HG03575 (cell line): ENCODE data around the gene ACTN4.

Experiments used
- ATAC-seq: cut with Tn5 transposase; IDR thresholded peaks from one replicate; pipeline ENCODE4 v1.9.1; 2021; ENCODE audit not compliant: unreplicated experiment, insufficient number of reproducible peaks, low FRiP score; ENCODE audit errors: extremely low read depth

ACTN4 gene

DNA sequence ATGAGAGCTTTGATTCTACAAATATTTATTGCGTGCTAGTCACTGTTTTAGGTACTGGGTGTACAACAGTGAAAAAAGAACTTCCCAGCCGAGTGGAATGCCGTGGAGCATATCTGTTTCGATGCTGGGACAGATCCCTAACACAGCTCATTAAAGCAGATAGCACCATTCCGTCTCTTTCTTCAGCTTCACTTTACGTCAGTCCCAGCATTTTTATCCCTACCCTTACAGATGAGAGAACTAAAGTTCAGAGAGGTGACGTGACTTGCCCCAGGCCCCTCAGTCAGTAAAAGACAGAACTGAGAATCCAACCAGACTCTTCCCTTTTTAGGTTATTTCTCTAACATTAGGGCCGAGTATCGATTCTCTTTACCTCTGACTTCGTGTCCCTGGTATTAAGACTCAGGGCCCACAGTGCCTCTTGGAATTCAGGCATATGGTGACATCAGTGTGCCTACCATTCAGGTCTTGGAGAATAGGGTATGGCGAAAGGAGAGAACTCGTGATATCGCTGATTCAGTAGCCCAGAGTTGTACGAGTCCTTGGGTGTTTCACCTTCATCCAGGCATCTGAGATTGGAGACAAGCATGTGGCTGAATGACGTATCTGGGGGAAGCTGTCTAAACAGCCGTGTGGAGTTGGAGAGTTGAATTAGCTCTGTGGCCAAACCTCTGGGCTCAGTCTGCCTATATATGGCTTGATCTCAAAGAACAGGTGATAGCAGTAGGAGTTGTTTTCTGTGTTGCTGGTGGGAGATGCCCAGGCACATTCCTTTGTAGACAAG, 27.1 kb downstream of the ACTN4 start:
- ATAC-seq: no peak

DNA sequence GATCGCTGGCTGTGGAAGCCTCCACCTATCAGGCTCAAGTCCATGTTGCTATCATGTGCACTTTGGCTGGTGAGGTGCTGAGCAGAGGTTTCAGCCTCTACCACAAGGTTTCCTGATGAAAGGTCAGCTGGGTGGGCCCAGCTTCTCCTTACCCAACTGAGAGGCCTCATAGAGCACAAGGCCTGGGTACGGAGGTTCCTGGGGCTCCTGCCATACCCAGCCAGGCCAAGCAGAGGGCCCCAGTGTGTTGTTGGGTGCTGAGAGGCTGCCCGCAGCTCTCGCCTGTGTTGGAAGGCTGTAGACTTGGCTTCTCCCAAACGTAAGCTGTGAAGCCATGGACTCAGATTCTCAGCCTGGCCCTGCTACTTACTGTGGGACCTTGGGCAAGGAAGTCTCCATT, 28.2 kb downstream of the ACTN4 start:
- ATAC-seq: no peak

DNA sequence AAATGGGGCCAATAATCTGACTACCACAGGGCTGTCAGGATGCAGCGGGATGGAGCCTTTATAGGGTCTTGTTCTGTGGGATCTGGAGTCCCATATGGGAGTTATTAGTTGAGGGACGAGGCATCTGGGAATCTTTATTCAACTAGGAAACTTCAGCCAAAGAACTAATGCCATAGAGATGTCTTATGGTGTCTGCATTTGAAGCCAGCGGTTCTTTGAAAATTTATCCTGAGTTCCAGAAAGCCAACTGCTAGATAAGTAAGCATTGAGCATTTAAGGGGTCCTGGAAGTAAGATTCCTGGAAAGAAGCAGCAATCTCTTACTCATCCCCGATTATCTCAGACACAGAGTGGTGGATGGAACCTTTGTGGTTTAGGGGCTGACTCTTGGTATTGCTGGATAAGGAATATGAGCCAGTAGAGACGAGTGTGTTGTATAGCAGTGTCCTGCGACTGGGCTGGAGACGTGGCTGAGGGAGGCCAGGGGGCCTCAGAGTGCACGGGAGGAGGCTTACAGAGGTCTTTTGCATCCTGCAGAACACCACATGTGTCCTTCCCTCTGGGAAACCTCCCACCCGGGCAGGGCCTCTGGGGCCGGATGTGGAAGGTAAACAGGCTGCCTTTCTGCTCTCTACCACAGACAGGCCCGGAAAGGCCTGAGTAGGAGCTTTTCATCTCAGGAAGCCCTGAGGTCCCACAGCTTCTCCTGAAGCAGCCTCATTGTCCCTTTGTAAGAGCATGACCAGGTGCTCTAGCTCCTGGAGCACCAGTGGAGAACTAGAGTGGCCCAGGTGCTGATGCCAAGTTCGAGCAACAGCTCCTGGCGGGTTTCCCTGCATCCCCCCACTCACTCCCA, 28.8 kb downstream of the ACTN4 start:
- no peak for ATAC-seq

DNA sequence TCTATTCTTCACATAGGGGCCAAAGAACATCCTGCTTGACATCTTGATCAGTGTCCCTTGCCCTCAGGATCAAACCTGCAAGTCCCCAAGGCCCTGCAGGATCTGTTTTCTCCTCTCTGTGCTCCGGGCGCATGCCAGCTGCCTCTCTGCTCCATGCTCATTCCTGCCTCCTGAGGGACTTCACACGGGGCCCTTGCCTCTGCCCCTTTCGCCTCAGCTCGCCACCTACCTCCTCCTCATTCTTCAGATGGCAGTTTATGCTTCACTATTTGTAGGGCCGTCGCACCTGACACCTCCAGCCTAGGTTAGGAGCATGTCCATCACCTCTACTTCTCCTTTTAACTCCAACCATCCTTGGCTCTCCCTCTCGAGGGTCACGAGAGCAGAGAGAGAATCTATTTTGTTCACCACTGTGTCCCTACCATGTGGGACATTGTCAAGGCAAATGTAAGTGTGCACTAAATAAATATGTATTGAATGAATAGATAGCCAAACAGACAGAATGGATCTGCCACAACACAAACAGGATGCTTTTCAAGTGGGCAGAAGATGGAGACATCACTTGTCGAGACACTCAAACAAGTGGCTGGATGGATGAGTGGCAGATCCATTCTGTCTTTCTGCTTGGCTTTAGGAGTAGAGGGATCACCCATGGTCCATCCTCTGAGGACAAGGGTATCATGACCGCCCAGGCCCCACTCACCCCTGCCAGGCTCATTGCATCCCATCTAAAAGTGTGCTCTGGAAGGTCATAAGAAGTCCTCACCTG, 29.6 kb downstream of the ACTN4 start:
- no peak for ATAC-seq

DNA sequence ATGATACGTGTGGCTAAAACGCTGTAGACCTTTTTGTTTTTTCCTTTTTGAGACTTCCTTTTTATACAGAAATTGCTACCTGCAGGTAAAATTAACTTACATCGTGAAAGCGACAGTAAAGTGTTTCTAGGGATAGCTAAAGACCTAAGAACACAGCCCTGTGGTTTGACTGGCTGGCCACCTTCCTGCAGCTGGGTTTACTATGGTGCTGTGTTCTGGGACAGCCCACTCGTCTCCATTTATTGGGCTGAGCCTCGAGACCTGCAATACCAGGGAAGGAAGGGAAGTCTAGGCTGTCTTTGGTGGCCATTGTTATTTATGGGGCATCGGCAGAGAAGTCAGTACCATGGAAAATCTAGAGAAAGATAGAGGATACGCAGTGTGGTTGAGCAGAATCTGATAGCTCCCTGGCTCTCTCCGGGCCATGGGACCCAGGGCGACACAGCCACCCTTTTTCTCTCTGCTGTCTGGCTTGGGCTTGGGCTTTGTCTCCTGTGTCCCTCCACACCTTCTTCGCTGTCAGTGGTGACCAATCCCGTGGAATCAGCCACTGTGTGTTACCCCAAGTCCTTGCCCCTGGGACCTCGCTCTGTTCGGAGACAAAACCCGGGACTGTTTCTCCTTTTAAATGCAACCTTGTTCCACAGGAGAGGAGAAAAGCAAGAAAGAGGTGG, 30.9 kb downstream of the ACTN4 start:
- no peak for ATAC-seq

DNA sequence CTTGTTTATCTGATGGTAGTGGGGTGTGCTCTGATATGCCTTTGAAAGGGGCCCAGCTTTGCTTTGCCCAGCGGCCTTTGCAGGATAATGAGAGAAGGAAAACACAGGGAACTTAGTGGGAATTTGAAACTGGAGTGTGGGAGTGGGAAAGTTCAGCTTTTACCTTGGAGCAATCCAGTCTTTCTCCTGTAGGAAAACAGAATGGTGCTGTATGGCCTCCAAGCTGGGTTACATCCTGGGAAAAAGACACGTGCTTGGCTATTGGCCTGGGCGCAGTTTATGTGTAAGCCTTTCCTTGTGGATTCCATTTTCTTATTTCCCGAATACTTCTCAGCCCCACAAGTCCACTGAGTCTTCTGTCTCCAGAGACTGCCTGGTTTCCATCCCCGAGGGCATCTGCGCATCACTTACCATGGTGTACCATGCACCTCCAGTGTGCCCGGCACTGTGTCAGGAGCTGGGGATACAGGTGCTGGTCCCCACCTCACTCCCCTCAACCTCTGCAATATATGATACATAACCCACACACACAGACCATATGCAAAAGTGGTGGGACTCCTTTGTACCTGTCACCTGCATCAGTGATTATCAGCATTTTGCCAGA, 31.5 kb downstream of the ACTN4 start:
- ATAC-seq: no peak

DNA sequence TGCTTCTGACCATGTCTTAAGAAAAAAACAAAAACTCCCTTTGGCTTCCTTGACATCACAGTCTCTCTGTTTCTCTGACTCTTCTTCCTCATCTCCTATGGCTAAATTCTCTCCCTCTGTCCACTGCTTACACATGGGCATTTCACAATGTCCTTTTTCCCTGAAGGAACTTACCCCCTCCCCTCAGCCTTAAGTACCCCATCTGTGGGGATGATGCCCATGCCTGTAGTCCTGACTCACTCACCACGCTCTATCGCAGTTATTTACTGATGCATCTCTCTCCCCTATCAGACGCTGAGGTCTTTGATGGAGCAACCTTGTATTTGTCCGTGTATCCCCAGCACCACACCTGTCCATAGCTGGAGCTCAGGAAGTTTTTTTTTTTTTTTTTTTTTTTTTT, 32.4 kb downstream of the ACTN4 start:
- ATAC-seq: no peak

DNA sequence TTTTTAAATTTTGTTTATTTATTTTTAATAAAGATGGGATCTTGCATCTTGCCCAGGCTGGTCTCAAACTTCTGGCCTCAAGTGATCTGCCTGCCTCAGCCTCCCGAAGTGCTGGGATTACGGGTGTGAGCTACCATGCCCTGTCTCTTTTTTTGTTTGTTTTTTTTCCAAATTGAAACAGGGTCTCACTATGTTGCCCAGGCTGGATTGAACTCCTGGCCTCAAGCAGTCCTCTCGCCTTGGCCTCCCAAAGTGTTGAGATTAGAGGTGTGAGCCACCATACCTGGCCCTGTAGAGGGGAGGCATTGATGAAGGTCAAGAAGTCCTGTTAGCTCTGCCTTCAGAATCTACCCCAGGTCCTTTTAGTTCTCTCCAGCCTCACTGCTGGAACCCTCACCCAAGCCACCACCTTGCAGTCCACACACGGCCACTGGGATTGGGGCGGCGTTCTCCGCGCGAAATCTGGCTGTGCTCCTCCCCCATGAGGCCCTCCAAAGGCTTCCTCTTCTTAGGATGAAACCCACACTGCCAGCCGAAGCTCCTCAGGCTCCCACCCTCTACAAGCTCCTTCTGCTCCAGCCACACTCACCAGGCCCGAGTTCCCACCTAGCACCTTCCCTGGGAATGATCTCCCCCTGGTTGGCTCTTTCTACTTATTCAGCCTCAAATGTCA, 34.9 kb downstream of the ACTN4 start:
- ATAC-seq: no peak

DNA sequence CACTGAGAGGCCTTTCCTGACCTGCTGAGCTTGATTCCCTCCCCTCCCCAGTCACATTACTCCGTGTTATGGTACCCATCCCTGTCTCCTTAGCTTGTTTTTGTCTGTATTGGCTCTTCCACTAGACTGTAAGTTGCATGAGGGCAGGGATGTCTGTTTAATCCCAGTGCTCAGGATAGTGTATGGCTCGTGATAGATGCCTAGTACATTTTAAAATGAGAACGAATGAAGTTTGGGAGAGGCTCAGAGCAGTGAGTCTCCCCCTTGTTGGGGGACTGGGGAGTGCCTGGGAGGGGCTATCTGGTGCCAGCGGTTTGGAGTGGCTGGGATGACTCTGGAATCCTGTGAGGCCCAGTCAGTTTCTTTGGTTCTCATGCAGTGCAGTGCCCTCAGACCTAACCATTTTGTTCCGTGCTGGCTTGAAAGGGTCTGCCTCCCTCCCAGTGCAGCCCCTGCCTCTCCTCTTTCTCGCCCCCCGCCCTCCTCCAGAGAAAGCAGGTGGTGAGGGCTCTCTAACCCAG, 35.5 kb downstream of the ACTN4 start:
- no peak for ATAC-seq

DNA sequence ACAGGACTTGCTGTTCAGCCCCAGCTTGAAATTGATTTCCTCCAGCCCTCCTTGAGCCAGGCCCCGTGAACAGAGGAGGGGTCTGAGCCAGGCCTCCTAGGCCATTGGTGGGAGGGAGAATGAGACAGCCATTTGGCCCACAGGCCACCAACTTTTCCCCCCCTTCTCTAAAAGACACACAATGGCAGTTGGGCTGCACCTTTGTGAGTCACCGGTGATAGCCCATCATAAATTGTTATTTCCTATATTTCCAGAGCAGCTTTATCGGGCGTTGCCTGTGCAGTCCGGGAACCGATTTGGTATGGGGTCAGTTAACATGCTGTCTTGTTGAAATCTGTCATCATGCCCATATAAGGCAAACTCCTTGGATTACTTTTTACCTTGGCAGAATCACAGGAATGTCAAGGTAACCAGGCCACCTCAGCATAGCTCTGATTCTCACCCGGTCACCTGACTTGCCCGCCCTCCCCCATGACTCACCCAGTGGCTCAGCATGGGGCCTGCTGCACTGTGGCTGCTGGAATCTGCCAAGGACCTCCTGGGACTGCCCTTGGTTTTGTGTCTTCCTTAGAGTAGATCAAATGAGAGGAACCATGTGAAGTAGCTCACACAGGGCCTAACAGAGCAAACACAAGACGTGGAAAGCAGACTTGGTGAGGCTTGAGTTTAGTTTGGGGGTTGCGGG, 36.1 kb downstream of the ACTN4 start:
- ATAC-seq: no peak

DNA sequence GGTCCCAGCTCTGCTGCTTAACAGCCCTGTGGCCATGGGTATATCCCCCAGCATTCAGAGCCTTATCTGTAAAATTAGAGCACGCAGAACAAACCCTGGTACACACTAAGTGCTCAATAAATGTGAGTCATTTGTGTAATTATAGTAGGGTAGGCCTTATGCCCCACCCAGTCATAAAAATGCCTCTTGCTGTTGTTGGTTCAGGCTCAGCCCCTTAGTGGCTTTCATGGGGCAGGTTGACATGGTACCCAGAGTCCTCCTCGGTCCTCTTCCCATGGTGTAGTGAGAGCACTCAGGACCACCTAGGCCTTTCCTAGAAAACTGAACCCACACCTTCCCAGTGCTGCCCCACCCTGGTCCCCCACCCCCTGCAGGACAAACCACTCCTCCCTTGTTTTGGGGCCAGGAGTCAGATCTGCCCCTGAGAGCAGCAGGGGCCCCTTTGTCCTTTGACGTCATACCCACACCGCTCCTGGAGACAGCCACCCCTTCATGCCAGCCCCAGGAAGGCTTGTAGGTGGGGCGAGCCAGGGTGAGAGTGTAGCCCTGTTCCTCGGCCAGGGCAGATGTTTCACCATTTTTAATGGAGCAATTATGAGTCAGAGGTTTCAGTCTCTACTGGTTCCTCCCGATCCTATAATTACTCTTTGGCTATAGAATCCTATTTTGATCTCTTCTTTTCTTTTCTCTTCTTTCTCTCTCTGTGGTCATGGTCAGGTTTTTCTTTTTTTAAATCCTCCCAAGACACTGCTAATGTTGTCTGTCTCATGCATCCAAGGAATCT, 36.8 kb downstream of the ACTN4 start:
- ATAC-seq: no peak

DNA sequence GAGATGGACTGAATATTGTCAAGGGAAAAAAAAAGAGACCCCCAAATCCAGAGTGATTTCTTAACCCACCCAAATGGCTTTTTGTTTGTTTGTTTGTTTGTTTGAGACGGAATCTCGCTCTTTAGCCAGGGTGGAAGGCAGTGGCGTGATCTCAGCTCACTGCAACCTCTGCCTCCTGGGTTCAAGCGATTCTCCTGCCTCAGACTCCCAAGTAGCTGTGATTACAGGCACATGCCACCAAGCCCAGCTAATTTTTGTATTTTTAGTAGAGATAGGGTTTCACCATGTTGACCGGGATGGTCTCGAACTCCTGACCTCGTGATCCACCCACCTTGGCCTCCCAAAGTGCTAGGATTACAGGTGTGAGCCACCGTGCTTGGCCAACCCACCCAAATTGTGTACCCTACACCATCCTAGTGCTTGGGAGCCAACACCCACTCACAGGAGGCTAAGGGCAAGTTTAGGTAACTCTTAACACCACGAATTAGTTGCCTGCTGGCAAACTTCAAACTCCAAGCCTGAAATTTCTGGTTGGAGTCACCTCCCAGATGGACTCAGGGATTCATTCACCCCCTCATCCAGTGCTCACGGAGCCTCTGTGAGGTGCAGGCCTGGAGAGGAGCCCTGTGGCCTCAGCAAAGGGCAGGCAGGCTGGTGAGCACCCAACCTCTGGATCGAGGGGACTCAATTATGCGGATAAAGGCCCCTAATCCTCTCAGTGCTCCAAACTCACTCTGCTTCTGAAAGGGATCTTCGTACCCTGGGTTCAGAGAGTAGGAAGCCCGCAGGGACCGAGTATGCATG, 37.6 kb downstream of the ACTN4 start:
- no peak for ATAC-seq

DNA sequence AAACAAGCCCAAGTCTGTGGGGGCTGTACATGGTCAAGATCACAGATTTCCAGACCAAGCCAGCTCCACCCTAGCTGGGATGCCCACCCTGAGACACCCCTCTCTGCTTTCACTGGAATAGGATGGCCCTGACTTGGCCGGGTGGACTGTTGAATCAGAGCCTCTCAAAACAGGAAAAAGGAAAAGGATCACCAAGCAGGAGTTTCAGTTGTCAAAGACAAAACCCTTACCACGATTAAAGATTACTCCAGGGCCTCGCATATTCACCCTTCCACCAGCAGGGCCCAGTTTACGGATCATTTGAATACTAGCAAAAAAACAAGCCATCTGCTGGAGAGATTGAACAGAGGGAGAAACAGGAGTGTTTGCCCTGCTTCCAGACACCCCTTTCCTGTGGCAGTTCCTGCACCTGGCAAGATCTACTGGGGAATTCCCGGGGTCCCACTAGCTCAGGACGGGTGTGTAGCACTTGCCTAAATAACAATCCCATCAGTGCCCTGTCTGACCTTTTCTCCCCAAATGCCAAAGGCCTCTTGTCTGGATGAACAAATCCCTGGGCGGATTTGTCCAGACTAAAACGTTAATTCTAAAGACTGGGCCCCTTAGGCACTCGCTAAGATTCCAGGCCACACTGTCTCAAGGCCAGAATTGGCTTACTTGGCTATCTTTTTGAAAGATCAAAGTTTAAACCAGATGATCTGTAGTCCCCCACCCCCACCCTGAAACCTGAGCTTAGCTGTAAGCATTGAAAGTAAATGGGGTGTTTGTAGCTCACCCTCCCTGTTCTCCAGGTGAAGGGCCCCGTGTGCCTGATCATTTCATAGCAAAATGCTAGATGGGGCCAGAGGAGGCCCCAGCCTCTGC, 38.4 kb downstream of the ACTN4 start:
- no peak for ATAC-seq

DNA sequence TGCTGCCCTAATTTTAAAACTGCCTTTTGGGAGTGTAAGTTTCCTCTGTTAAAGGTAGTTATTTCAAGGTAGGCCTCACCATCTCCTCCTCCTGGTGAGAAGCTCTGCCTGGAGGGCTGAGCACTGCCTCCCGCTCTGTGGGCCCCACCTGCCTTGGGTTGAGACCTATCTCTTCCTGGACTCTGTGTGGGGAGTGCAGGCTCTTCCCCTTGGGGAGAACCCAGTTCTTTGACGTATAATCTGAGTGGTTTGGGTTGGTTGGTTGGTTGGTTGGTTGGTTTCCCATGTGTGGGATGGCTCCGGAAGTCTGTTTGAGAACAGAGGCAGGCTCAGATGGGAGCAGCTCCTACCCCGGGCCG, 39.1 kb downstream of the ACTN4 start:
- no peak for ATAC-seq

DNA sequence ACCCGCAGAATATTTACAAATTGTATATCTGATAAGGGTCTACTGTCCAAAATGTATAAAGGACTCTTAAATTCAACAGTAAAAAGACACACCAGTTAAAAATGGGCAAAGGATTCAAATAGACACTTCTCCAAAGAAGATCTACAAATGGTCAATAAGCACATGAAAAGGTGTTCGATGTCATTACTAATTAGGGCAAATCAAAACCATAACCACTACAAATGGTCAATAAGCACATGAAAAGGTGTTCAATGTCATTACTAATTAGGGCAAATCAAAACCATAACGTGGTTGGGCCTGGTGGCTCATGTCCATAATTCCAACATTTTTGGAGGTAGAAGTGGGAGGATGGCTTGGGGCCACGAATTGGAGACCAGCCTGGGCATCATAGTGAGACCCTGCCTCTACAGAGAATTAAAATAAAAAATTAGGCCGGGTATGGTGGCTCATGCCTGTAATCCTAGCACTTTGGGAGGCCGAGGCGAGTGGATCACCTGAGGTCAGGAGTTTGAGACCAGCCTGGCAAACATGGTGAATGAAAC, 40.5 kb downstream of the ACTN4 start:
- ATAC-seq: no peak
